ENCODE results near the gene LRP2. TPM values are rescaled to one million over a fixed set of nuclear protein-coding genes. Genes with fewer than 3 reads are reported as not detected.

Gene LRP2
- total and polyA plus RNA-seq, 4 donors = 0.19 to 5.7 (median 0.40) TPM

- no peak overlapping the region for H3K9ac ChIP-seq (ENCODE audit: low read depth in 1 of 2, low read length in 2 of 2)
- H3K27ac ChIP-seq (ENCODE audit: low read depth in 1 of 2, low read length in 2 of 2) = no peak overlapping the region
- peaks cover 4 to 21% (median 13%) of the 10 kb centered on the region in 4 donors for H3K4me1 ChIP-seq (ENCODE audit: control insufficient read depth in 4 of 4, insufficient read depth in 4 of 4, low read length in 3 of 4)
- TF ChIP-seq EGR1 (IDR thresholded peaks at IDR 0.05; ENCODE audit: low read depth in 2 of 2) (no peak), GABPA (IDR thresholded peaks at IDR 0.05 in 1 of 2, conservative IDR thresholded peaks at IDR 0.05 in 1 of 2) (no peak), YY1 (IDR thresholded peaks at IDR 0.05) (no peak), FOXA2 (IDR thresholded peaks at IDR 0.05) (no peak), FOXA1 (IDR thresholded peaks at IDR 0.05) (no peak), NR2F2 (IDR thresholded peaks at IDR 0.05) (no peak), SP1 (IDR thresholded peaks at IDR 0.05) (no peak), RAD21 (IDR thresholded peaks at IDR 0.05) (no peak), HNF4G (IDR thresholded peaks at IDR 0.05) (no peak), MAX (IDR thresholded peaks at IDR 0.05) (no peak), JUND (IDR thresholded peaks at IDR 0.05) (no peak), REST (IDR thresholded peaks at IDR 0.05) (no peak), RXRA (IDR thresholded peaks at IDR 0.05) (no peak), HNF4A (conservative IDR thresholded peaks at IDR 0.05) (no peak), TAF1 (conservative IDR thresholded peaks at IDR 0.05) (no peak), ATF3 (IDR thresholded peaks at IDR 0.05) (no peak), CTCF (IDR thresholded peaks at IDR 0.05; ENCODE audit: low read depth, low read length, missing input control) (no peak), ZBTB33 (IDR thresholded peaks at IDR 0.05) (no peak)
- WGBS = 93% methylated on average over 2 of the region's 2 CpGs
- H3K4me3 ChIP-seq (ENCODE audit: low read depth in 1 of 3, low read length in 3 of 3) = no peak overlapping the region
- no peaks in the 10 kb centered on the region for H3K9me3 ChIP-seq (ENCODE audit: control insufficient read depth in 4 of 4, low read length in 3 of 4)
- H3K36me3 ChIP-seq (ENCODE audit: control insufficient read depth in 4 of 4, insufficient read depth in 3 of 4, low read depth in 1 of 4, low read length in 3 of 4) = no peaks in the 10 kb centered on the region
- DNase-seq (ENCODE audit: low spot score) = no peak
- no peaks in the 10 kb centered on the region for H3K27me3 ChIP-seq (ENCODE audit: control insufficient read depth in 4 of 4, insufficient read depth in 4 of 4, low read length in 3 of 4)
These were observed 4.3 kb downstream of the LRP2 start for GRCh38 chr2:169358016-169358415.

Measured in liver (tissue), 9 donors.